ENCODE measurements around the gene HMCN1. TPM values are rescaled to one million over a fixed set of nuclear protein-coding genes. Genes with fewer than 3 reads are reported as not detected.

HMCN1 gene
- total RNA-seq, 1 donor from 2014 or later = 0.22 TPM

DNA sequence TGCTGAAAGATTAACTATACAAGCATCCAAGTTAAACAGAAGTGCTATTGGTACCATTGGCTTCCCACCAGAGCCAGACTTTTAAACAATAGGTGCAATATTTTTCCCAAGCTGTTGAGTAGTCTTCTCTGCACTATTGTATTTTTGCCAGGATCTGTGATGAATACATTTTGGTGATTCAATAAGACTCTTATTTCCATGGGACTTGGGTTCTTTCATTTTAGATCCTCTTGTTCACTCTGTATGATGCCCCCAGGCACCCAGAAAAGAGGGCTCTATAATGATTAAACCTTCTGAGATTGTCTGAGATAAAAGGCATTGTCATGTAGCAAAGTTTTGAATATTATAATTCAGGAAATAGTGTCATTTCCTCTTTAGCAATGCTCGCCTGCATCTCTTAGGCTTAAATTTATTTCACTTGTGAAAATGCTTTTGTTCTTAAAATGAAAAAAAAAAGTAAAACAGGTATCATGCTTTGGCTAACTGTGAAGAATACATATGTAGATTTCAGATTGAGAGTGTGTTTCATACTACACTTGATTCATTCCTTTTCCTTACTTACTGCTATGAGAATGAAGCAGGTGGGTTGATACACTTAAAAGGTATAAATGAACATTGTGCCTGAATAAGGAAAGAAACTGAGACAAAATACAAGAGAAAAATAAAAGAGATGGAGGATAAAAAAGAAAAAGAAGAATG, 275.0 kb downstream of the HMCN1 start:
- intact Hi-C loops (cut with micrococcal nuclease) = no loop called here

DNA sequence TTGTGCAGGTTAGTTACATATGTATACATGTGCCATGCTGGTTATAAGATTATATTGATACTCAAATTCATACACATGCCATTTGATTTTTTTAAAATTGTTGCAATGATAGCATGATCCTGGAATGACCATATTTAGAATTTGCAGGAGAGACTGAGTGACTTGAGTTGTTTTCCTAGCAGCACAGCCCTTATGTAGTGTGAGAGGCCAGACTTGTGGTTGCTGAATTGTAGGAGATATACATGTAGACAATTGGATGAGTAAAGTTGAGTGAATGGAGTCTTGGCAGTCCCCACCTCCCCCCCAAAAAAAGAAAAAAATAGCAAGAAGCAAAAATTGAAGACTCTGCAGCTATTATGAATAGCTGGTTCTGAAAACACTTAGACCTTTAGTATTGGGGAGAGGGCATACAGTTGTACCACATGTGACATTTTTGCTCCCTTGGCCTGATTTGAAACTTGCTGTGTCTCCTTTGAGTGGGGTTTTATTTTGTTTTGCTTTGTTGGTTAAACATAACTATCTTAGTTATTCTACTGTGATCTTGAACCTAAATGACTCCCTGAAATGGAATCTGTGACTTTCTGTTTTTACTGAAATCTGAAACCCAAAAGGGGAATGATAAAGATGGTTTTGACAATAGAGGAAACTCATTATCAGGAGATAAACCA, 280.3 kb downstream of the HMCN1 start:
- intact Hi-C loops (cut with micrococcal nuclease) = no loop called here

DNA sequence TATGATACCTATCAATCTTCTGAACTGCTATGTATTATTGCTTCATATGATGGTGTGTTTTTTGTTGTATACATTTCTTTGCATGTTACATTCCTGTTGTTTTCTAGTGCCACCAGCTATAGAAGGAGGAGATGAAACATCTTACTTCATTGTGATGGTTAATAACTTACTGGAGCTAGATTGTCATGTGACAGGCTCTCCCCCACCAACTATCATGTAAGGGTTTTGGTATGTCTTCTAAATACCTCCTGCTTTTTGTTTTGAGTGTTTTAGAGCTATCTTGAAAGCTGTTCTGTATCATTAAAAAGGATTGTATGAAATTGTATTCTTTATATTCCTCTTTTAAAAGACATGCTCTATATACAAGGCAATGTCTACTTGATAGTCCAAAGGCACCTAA, 282.7 kb downstream of the HMCN1 start:
- intact Hi-C loops (cut with micrococcal nuclease) = no loop called here

DNA sequence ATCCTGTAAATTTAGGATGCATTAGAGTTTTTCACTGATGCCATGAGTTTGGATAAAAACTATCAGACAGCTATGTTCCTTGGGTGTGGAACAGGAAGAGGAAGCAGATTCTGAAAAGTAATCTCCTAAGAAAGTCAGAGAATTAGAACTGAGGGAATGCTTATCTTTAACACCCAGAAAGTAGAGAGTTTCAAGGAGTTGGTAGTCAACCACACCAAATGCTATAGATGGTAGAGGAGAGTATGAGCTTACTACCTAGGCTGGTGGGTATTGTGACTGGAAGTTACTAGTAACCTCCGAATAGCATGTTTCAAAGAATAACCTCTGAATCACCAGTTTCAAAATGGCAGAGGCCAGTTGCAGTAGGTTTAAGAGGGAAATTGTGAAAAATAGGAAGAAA, 288.0 kb downstream of the HMCN1 start:
- intact Hi-C loops (cut with micrococcal nuclease) = no loop called here

DNA sequence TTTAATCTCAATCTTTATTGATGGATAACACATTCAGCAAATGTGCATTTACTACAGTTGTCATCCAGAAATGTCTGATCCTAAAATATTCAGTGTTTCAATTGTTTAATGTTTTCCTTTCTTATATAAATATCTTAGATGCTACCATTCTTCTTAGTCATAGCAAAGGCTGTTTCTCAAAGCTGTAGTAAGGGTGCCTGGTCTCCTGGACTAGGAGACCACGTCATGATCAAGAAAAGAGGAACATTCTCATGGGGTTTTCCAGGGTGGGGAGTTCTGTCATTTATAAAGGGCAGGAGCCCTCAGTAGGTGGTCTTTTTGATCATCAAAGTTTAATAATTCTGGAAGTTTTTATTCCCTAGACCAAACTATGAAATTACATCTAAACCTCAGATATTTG, 292.8 kb downstream of the HMCN1 start:
- intact Hi-C loops (cut with micrococcal nuclease) = no loop called here

DNA sequence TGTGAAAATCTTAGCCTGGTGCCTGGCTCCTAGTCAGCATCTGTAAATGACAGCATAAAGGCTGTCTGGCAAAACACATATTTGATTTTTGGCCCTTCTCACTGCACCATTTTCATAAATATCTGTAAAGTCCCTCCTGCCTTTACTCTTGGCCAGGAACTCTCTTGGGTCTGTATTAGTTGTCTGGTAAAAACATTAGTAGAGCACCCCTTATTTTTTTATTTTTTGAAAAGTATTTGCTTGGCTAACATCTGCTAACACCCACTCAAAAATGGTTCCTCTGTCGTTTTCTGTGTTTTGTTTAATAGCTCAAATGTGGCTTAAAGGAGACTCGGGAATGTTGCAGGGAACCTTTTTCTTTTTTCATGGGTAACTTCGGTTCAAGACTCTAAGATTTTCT, 293.4 kb downstream of the HMCN1 start:
- intact Hi-C loops (cut with micrococcal nuclease) = no loop called here

DNA sequence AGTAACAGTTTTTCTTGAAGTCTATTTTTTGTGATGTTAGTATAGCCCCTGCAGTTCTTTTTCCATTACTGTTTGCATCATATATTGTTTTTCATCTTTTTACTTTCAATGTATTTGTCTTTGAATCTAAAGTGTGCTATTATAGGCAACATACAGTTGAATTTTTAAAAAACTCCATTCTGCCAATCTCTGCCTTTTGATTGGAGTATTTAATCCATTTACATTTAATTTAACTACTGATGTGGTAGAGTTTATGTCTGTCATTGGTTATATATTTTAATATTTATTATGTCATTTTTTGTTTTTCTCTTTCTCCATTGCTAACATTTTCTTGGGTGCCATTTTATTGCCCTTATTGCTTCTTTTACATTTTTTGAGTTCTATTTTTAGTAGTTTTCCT, 296.3 kb downstream of the HMCN1 start:
- intact Hi-C loops (cut with micrococcal nuclease) = no loop called here

DNA sequence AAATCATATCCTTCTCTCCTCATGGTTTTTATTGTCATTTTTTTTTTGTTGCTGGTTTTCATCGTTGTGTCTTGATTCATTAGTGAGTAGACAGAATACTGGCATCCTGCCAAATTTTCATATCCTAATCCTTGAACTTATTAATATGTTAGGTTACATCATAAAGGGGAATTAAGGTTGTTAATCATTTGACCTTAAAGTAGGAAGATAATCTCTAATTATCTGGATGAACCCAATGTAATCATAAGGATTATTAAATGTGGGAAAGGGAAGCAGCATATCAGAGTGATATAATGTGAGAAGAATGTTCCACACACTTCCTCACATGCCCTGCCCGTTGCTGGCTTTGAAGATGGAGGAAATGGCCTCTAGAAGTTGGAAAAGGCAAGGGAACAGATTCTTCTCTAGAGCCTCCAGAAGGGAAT, 299.7 kb downstream of the HMCN1 start:
- intact Hi-C loops (cut with micrococcal nuclease) = no loop called here

DNA sequence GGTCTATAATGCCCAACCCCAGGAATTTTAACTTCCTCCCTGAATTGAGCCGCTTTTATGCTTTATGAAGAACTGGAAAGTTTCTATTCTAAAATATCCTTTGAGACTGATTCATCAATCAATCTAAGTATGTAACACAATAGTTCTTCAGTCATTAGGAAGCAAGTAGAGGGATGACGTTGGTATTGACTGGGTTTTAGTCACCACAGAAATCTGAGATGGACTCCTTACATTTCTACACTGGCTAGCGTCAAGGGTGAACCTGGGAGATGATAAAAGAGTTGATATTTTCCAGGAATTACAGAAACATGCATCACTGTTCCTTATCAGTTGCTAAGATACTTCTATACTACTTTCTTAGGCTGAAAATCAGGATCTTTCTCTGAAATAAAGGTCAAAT, 308.0 kb downstream of the HMCN1 start:
- intact Hi-C loops (cut with micrococcal nuclease) = no loop called here

DNA sequence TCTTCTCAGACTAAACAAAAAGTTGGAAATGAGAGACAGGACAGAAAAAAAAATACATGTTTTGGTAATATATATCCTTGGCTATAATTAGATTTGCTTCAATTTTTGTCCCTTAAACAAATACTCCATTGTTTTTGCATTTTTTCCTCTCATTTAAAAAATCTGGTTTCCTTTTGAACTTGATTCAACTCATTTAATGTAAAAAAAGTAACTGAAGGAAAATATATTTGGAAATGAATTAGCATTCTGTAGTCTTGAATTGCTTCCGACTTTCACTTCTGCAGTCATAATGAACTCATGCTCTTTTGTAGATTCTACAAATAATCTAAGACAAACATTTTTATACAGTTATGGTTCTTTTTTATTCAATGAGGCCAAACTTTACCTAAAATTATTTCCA, 309.1 kb downstream of the HMCN1 start:
- intact Hi-C loops (cut with micrococcal nuclease) = no loop called here

DNA sequence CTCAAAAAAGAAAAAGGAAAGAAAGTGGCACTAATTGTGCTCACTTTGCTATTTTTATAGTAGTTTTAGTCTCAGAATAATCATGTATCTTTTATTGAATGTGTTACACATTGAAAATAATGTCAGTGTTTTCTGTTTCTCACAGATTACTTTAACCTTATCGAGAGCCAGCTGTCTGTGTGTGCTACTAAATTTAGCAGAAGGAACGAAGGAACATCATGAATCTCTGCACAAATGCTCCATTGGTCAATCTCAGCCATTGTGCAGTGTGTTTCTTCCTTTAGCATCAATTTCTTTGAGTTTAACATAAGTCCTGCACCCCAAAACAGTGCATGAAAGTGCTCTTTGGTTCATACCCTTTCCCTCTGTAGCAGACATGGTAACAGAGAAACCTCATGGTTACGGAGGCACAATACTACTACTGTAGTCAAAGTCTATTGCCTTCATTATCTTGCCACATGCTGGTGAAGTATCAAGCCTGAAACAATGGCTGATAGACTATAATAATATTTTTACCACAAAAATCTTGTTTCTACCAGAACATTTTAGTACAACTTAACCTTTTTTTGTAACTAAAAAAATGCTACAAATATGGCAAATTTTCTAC, 310.0 kb downstream of the HMCN1 start:
- intact Hi-C loops (cut with micrococcal nuclease) = no loop called here

DNA sequence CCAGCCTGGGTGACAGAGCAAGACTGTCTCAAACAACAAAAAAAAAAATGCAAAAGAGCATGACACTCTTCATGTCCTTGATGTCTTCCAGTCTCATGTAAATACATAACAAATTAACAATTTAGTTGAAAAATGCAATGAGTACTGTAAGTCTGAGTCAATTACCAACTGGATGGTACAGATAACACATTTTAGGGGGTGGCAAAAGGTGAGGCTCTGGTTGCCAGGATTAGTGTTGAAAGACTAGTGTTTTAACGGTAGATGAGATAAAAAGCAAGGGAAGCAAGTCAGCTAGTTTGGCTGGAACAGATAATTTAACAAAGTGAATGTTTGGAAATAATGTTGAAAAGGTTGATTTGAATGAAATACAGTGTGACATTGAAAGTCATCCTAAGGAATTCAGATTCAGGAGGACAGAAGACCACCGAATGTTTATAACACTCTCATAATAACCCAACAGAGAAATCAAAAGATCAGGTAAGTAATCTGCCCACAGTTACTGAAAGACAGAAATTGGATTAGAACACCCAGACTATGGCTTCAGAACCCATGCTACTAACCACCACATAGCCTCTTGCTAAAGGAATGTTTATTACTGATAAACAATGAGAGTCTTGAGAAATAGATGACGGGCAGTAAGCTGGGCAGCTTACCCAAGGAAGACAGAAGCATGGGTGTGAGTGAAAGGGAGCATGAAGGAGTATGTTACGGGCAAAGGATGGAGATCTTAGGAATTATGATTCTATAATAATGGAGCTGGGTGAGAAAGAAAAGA, 312.4 kb downstream of the HMCN1 start:
- intact Hi-C loops (cut with micrococcal nuclease) = no loop called here

DNA sequence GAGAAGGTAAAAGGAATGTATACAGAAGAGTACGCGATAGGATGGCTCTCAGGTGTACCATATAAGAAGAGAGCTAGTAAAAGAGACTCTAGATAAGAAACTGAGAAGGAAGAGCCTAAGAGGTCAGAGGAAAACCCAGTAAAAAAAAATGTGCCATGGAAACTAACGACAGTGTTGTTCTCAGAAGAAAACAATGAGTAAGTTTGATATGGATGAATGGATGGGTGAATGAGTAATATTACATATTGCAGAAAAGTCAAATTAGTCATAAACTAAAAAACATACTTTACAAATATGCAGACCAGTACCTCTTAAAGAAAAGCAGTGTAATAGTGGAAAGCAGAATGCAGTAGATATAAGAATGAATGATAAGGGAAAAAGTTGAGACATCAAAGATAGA, 316.2 kb downstream of the HMCN1 start:
- intact Hi-C loops (cut with micrococcal nuclease) = no loop called here

DNA sequence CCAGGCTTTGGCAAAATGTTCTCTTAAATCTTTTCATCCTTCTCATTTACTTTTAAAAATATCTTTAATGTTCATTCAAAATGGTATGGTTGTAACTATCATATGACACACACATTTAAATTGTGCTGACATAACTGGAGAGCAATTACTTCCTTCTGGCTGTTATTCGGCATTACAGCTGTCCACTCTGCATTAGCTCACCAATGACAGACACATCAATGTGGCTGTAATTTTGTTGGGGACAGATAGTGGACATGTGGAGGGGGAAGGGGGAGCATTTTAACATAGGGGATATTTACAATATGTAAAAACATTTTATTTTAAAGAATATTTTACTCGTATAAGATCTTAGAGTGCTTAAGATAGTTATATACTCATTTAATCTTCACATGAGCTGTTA, 319.8 kb downstream of the HMCN1 start:
- intact Hi-C loops (cut with micrococcal nuclease) = no loop called here

DNA sequence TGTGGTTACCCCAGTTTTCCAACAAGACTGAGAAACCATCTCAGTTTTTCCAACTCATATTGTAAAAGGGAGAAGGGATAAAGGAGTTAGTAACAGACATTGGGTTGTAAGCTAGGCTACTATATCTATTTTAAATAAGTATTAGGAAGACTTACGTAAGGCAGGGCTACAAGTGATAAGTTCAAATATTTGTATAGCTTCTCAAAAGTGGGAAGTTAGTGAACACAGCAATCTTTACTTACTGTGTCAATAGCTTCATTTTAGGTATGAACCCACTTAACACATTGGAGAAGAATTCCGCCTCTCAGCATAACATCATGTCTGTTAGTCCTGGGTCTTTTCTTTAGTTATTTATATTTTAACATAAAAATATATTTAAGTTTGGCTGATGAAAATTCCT, 320.7 kb downstream of the HMCN1 start:
- intact Hi-C loops (cut with micrococcal nuclease) = no loop called here

DNA sequence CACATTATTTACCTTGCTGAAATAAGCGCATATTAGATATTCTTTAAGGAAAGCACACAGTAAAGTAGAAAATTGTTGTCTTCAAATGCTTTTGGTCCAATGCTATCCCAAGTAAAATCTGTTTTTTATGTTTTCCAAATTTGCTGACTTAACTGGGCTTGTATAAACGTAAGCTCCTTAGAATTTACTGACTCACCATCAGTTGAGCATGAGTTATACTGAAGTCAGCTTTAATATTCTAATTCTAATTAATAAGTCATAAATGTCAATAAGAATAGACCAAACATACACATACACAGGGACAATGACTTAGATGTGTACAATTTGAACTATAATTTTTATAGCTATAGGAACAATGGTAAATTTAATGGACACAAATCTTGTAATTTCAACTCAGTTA, 321.7 kb downstream of the HMCN1 start:
- intact Hi-C loops (cut with micrococcal nuclease) = no loop called here

DNA sequence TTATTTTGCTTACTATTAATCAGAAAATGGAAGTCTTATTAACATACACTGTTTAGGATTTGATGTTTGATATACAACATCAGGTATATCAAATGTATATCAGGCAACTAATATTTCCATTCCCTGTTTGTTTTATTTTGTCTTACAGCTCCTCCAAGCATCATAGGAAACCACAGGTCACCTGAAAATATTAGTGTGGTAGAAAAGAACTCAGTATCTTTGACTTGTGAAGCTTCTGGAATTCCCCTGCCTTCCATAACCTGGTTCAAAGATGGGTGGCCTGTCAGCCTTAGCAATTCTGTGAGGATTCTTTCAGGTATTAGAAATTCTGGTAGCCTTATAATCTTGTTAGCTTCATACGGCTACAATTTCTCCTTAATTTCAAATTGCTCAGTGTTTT, 322.9 kb downstream of the HMCN1 start:
- intact Hi-C loops (cut with micrococcal nuclease) = no loop called here

DNA sequence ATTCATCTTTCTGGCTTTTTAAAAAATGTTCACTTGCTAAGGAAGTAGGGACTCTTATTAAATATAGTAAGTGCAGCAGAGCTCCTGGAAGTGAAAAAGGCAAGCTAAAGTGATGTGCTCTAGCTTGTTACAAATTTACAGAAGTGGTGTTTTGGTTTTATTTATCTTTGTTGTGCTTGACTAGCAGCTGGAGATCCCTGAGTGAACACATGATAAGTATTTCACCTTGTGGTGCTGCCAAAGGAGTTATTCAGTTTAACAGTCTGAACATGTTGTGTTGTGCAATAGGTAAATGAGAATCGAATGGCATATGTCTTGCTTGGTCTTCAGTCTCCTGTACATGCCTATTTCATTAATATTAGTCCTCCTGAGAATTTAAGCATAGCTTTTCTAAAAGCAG, 325.1 kb downstream of the HMCN1 start:
- intact Hi-C loops (cut with micrococcal nuclease) = no loop called here

DNA sequence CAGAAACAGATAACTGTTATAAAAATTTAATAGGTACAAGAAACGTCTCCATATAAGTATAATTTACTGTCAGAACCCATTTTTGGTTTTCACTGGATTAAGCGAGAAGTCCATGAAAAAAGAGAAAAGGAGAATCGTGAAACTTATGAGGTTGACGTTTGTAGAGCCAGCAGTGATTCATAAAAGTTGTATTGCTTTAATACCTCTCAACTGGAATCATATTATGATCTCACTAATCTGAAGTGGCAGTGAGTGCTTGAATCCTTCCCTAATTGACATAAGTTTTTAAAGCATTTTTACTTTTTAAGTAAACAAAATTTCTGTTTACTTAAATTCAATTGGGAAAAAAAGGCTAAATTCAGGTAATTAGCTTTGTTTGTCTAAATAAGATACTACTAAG, 325.6 kb downstream of the HMCN1 start:
- intact Hi-C loops (cut with micrococcal nuclease) = no loop called here

DNA sequence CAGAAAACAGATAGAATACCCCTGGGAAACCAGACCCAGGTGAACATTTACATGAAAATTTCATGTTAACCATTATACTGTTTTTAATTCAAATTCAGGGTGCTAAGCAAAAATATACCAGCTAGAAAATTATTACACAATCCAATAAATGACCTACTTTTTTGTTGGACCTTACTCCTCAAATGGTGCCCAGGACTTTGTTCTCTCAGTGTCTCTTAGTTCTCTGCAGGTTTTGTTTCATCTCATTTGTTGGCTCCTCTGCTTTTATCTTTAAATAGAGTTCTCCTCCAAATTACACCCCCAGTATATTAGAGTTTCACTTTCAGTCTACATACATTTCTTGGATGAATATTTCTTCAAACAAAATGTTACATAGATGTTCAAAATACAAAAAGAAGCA, 326.0 kb downstream of the HMCN1 start:
- intact Hi-C loops (cut with micrococcal nuclease) = no loop called here

DNA sequence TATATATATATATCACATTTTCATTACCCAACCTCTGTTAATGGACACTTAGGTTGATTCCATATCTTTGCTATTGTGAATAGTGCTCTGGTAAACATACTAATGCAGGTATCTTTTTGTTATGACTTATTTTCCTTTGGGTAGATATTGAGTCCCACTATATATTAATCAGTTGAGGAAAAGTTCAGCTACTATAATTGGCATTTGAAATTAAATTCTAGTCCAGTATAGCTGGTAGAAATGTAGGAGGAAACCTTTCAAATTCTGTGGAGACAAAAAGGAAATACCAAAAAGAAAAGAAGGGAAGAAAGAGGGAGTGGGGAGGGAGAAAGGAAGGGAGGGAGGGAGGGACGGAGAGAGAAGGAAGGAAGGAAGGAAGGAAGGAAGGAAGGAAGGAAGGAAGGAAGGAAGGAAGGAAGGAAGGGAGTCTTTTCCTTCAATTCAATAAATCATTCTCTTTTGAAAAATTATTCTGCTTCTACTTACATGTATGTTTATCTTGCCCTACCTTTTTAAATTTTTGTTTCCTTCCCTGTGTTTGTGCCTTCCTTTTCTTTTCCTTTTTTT, 329.0 kb downstream of the HMCN1 start:
- intact Hi-C loops (cut with micrococcal nuclease) = no loop called here

DNA sequence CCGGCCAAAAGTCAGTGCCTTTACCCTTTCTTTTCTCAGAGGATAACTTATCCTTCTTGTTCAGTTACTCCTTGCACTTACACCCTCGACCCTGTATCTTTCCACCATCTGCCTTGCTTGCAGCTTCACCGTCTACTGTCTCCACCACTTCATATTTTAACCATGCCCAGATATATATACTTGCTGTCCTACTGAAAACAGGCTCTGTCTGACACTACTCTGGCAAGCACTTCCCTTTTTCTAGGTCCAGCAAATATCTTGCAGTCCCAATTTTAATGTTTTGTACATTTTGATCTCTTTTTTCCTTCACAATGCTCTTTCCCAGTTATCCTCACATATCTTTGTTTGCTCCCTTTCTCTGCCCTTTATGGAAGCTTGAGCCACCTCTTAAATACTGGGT, 332.2 kb downstream of the HMCN1 start:
- intact Hi-C loops (cut with micrococcal nuclease) = no loop called here

Measured in T-helper 1 cell treated with Interleukin-12 subunit alpha and Interleukin-12 subunit beta and Interleukin-4 antibody, amounts not matched to agents 30 ng/mL and 1 ng/mL, for 36 hours (primary cell).